Smooth muscle cell (in vitro differentiated cells): ENCODE data around the gene FRMD5. TPM values are rescaled to one million over a fixed set of nuclear protein-coding genes. Genes with fewer than 3 reads are reported as not detected.

Source experiments
- DNase-seq: peaks from one replicate; lab custom pipeline; 2025; ENCODE audit not compliant: unreplicated experiment; lab: John Stamatoyannopoulos, UW
- H2AFZ ChIP-seq: fragments of 200-600 bp; sonication (generic); 2 replicates; pipeline ENCODE4 v1.6.0; 2016; ENCODE audit warnings: antibody characterized with exemption, low read depth, mild to moderate bottlenecking
- H3F3A ChIP-seq: fragments of 200-600 bp; sonication (generic); 2 replicates; pipeline ENCODE4 v1.6.0; 2017; ENCODE audit warnings: antibody characterized with exemption, low read depth
- H3K27ac ChIP-seq: fragments of 200-600 bp; sonication (generic); 2 replicates; pipeline ENCODE4 v1.5.1; 2016; ENCODE audit warnings: low read depth, mild to moderate bottlenecking
- H3K27me3 ChIP-seq: fragments of 200-600 bp; sonication (generic); 2 replicates; pipeline ENCODE4 v1.6.1; 2016; ENCODE audit warnings: low read depth, mild to moderate bottlenecking
- H3K36me3 ChIP-seq: fragments of 200-600 bp; sonication (generic); 2 replicates; pipeline ENCODE4 v1.5.1; 2016; ENCODE audit warnings: low read depth
- H3K4me1 ChIP-seq: fragments of 200-600 bp; sonication (generic); 2 replicates; pipeline ENCODE4 v1.5.1; 2016; ENCODE audit warnings: low read depth
- H3K4me2 ChIP-seq: fragments of 200-600 bp; sonication (generic); 2 replicates; pipeline ENCODE4 v1.6.0; 2016; ENCODE audit warnings: mild to moderate bottlenecking
- H3K4me3 ChIP-seq: fragments of 200-600 bp; sonication (generic); 2 replicates; pipeline ENCODE4 v1.5.1; 2016; ENCODE audit warnings: mild to moderate bottlenecking
- H3K79me2 ChIP-seq: fragments of 200-600 bp; sonication (generic); 2 replicates; pipeline ENCODE4 v1.6.0; 2016; ENCODE audit warnings: low read depth, mild to moderate bottlenecking
- H3K9ac ChIP-seq: fragments of 200-600 bp; sonication (generic); 2 replicates; pipeline ENCODE4 v1.6.0; 2016; ENCODE audit warnings: low read depth
- H3K9me3 ChIP-seq: fragments of 200-600 bp; sonication (generic); replicated peaks from 2 replicates; pipeline ENCODE4 v1.5.1; 2016; ENCODE audit warnings: low read depth
- H4K20me1 ChIP-seq: fragments of 200-600 bp; sonication (generic); 2 replicates; pipeline ENCODE4 v1.6.0; 2016; ENCODE audit warnings: low read depth
- WGBS: methylation state at CpG from one replicate; pipeline ENCODE4 v1.1.7; 2016; ENCODE audit warnings: low lambda C conversion rate; 5-methylcytosine and 5-hydroxymethylcytosine counted together
- polyA plus RNA-seq: library from polyadenylated mRNA; unstranded; fragments of >200 nt; fragmentation: Nextera tagmentation; extraction: Ambion mirVana; gene quantifications from 2 replicates; pipeline ENCODE4 v1.2.1, GENCODE V29; 2016
- total RNA-seq: library from RNA; depleted of rRNA; stranded (reverse); fragments of >200 nt; gene quantifications from 2 replicates; pipeline ENCODE4 v1.2.3, GENCODE V29; 2014
- TF ChIP-seq, protein P1 (sequence below): fragments of 200-600 bp; sonication (generic); IDR thresholded peaks from 2 replicates; pipeline ENCODE4 v1.5.1; 2017; ENCODE audit warnings: borderline replicate concordance, mild to moderate bottlenecking, antibody characterized with exemption; ENCODE audit not compliant: insufficient read depth, poor library complexity, severe bottlenecking

FRMD5 gene
- total and polyA plus RNA-seq, 2 experiments from 2014 or later: 0.46 to 7.2 TPM

DNA sequence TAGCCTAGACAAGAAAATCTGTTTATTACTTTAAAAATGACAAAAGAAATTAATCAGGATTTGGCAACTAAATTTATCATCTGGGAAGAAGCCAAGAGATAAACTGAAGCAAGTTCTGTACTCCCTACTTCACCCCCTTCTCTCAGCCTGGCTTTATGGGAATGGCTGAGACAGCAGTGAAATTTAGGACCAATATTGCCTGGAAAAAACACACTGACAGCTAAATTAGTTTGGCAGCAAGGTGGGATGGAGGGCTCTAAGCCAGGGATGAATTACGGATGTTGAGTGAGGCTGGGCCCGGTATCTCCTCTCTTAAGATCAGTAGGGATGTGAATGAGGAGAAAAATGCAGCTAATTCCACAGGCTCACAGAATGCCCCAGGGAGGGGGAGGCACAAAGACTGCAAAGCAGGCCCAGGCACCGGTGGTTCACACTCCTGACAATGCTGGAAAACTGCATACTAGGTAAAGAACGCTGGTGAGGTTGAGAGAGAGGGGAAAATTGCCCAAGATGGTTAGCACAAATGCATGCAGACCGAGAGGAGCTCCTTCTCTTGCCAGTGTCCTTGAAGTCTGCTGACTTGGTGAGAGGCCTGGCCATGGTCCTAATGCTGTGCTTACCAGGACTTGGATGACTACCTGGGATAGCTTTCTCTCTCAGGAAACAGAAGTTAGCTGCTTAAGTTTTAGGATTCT, 279.3 kb downstream of the FRMD5 start:
- 31% methylated on average over 5 of the region's 5 CpGs for whole genome bisulfite sequencing
- Histone ChIP-seq H3K9me3 (no peaks in the 10 kb centered on the region), H3F3A (peaks cover 8% of the 10 kb centered on the region), H3K36me3 (no peaks in the 10 kb centered on the region), H2AFZ (no peak overlapping the region), H4K20me1 (no peaks in the 10 kb centered on the region), H3K9ac (no peak overlapping the region), H3K27ac (no peak overlapping the region), H3K4me2 (no peak overlapping the region), H3K4me3 (no peak overlapping the region), H3K79me2 (no peaks in the 10 kb centered on the region), H3K27me3 (no peaks in the 10 kb centered on the region), H3K4me1 (peaks cover 3% of the 10 kb centered on the region)
- DNase-seq: no peak
- TF ChIP-seq, protein P1, sequence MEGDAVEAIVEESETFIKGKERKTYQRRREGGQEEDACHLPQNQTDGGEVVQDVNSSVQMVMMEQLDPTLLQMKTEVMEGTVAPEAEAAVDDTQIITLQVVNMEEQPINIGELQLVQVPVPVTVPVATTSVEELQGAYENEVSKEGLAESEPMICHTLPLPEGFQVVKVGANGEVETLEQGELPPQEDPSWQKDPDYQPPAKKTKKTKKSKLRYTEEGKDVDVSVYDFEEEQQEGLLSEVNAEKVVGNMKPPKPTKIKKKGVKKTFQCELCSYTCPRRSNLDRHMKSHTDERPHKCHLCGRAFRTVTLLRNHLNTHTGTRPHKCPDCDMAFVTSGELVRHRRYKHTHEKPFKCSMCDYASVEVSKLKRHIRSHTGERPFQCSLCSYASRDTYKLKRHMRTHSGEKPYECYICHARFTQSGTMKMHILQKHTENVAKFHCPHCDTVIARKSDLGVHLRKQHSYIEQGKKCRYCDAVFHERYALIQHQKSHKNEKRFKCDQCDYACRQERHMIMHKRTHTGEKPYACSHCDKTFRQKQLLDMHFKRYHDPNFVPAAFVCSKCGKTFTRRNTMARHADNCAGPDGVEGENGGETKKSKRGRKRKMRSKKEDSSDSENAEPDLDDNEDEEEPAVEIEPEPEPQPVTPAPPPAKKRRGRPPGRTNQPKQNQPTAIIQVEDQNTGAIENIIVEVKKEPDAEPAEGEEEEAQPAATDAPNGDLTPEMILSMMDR: no peak

DNA sequence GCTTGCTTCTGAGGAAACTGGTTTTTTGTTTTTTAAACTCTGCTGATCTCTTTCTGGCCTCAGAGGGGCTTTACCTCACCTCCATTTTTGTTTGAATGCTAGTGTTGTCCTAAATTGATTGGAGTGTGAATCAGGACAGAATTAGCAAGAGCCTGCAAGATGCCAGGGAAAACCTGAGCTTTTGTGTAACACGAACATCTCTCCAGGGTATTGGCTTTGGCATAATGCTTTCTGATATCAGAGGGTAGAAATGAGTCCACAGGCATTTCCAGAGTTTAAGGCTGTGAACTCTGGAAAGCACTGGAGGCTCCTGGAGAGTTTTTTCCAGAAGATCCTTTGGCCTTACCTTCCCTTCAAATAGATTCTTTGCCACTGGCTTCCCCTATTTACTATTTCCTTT, 281.1 kb downstream of the FRMD5 start:
- peaks cover 4% of the 10 kb centered on the region for H3F3A ChIP-seq
- no peak overlapping the region for H3K4me3 ChIP-seq
- no peaks in the 10 kb centered on the region for H3K9me3 ChIP-seq
- WGBS: 39% methylated on average over 1 of the region's 1 CpG
- no peaks in the 10 kb centered on the region for H3K36me3 ChIP-seq
- no peak overlapping the region for H2AFZ ChIP-seq
- H3K4me1 ChIP-seq: no peaks in the 10 kb centered on the region
- TF ChIP-seq, protein P1: no peak
- peak overlapping the region; percentile 5 for H3K4me2 ChIP-seq
- H3K27me3 ChIP-seq: no peaks in the 10 kb centered on the region
- H3K9ac ChIP-seq: peak overlapping the region; percentile 36
- H3K79me2 ChIP-seq: no peaks in the 10 kb centered on the region
- H4K20me1 ChIP-seq: no peaks in the 10 kb centered on the region
- H3K27ac ChIP-seq: peak overlapping the region; percentile 78
- DNase-seq: no peak

DNA sequence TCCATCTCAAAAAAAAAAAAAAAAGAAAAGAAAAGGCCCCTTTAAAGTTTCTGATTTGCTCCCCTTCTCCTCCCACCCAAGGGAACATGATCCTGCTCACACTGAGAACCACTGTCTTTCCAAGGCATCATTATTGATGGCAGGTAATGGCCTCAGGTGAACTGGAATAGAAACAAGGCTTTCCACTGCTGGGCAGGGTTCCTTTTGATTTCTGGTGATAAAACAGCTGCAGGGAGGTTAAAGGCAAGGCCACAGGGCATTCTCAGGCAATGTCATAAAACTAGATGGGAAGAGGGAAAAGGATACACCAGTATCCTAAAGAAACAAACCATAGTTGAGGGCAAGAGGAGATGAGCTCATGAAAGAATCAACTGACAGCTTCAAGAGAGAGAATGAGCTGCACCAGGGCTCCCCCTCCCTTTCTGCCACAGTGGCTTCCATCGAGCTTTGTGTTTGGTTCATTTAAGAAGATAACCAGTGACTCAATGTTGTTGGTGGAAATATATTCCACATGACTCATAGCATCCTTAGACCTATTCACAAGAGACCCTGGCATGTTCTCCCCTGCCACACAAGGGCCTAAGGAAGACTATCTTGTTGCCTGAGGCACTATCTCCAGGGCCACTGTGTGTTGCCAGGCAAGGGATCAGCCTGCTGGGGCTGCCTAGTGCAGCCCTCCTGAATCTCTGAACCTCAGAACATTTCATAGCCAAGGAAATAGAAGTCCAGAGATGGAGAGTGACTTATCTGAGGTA, 281.9 kb downstream of the FRMD5 start:
- WGBS: 0% methylated on average over 1 of the region's 1 CpG
- TF ChIP-seq, protein P1: no peak
- Histone ChIP-seq H3K4me3 (no peak overlapping the region), H3K4me2 (peak overlapping the region; percentile 64), H3K79me2 (no peaks in the 10 kb centered on the region), H3K4me1 (no peaks in the 10 kb centered on the region), H2AFZ (no peak overlapping the region), H3K27ac (peak overlapping the region; percentile 82), H3K9ac (peak overlapping the region; percentile 36), H3F3A (peaks cover 4% of the 10 kb centered on the region), H3K9me3 (no peaks in the 10 kb centered on the region), H4K20me1 (no peaks in the 10 kb centered on the region), H3K27me3 (no peaks in the 10 kb centered on the region), H3K36me3 (no peaks in the 10 kb centered on the region)
- peak; percentile 10 for DNase-seq

DNA sequence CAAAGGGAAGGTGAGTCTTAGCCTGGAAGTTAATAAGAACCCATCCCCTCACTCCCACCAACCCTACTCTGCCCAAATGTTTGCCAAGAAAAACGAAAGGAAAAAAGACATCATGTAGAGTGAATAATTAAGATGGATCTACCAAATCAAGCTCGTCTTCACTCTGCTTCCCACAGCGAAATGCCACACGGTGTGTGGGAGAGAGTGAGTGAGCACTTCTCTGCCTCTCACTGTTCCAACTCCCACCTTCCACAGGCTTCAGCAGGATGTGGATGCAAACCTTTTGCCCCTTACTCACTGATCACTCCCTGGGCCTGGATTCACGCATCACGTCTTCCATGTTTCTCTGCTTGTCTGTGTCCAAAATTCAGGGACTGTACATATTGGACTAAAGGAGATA, 282.9 kb downstream of the FRMD5 start:
- Histone ChIP-seq H3F3A (peaks cover 4% of the 10 kb centered on the region), H3K9ac (no peak overlapping the region), H3K4me2 (no peak overlapping the region), H3K27me3 (no peaks in the 10 kb centered on the region), H3K9me3 (no peaks in the 10 kb centered on the region), H4K20me1 (no peaks in the 10 kb centered on the region), H3K36me3 (no peaks in the 10 kb centered on the region), H3K27ac (peak overlapping the region; percentile 82), H3K4me1 (no peaks in the 10 kb centered on the region), H3K79me2 (no peaks in the 10 kb centered on the region), H3K4me3 (no peak overlapping the region), H2AFZ (no peak overlapping the region)
- 85% methylated on average over 6 of the region's 6 CpGs for WGBS
- TF ChIP-seq, protein P1: no peak
- DNase-seq: no peak
